ENCODE data around the gene RALGPS2.
A peak's percentile ranks its signal among the peaks of the same experiment; 100 is the strongest.

RALGPS2 gene, protein sequence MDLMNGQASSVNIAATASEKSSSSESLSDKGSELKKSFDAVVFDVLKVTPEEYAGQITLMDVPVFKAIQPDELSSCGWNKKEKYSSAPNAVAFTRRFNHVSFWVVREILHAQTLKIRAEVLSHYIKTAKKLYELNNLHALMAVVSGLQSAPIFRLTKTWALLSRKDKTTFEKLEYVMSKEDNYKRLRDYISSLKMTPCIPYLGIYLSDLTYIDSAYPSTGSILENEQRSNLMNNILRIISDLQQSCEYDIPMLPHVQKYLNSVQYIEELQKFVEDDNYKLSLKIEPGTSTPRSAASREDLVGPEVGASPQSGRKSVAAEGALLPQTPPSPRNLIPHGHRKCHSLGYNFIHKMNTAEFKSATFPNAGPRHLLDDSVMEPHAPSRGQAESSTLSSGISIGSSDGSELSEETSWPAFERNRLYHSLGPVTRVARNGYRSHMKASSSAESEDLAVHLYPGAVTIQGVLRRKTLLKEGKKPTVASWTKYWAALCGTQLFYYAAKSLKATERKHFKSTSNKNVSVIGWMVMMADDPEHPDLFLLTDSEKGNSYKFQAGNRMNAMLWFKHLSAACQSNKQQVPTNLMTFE

DNA sequence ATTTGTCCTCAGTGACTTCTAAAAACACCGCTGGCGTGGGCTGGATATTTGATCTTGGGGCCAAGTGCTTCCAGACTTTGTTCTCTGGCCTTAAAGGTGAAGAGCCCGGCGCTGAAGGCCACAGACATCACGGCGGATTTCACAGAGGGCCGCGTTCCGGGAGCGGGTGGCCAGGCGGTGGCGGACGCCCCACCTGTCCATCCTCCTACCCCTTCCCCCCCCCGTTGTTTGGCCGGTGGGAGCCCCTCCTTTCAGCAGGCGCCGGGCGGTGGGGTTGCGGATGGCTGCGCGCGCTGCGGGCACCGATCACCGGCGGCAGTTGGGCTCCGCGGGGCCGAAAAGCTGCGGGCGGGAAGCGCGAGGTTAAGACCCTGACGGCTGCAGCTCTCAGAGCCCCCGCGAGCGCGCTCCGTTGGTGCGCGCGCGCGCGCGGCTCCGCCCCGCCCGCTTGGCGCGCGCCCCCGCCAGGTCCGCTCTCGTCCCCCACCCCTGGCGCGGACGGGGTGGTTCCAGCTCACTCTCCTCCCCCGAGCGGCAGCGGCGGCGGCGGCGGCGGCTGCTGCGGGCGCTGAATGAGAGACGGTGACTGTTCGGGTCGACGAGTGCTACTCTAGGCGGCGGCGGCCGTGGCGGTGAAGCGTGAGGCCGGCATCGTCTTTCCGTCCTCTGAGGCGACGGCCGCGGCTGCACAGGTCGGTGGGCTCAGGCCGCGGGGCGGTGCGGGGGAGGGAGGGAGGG is at the start of gene RALGPS2:
TSS of gene RALGPS2 (plus strand) at position 517 of the 738 bp plus-strand sequence. CDS start 51,521 bp downstream, outside the sequence.
- DNase-seq, result peak; percentile 33

DNA sequence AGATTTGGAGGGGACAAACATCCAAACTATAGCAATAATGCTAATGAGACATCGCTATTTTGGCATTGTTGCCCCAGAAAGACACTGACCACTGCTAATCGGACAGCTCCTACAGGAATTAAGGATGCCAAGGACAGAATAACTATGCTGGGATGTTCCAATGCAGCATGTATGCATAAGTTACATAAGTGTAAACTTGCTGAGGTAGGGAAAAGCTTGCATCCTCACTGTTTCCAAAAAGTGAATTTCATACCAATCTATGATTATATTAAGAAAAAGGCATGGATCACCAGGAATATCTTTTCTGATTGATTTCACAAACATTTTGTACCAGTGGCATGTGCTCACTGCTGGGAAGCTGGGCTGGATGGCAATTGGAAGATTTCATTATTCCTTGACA is 45.8 kb upstream of the RALGPS2 start:
- no peak for DNase-seq

DNA sequence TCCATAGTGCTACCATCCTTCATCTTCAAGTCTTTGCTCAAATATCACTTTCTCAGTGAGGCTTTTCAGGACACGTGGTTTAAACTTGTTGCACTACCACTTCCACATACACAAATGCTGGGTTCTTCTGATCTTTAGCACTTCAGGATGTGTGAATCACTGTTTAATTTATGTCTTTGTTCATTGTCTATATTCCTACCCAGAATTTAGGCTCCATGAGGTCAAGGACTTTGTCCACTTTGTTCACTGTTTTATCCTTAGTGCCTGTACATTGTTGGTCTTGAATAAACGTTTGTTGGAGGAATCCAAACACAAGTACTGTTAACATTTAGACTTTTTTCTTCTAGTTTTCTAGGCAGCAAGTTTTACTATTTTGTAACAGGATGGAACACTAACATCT is 42.6 kb upstream of the RALGPS2 start:
- DNase-seq, result no peak

DNA sequence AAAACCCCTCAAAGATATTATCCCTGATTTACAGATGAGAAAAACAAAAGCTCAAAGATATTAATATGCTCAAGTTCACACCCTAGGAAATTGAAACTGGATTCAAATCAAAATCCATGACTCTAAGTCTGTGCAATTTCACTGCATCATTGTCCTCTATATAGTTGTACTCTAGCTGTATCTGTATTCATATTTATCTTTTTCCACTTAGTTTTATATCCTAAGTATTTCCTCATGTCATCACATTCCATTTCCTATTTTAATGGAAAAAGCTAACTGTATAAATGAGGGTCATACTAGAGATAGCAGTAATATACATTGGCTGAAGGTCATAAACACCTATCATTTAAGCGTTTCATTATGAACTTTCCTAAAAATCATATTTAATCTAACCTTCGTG is 42.2 kb upstream of the RALGPS2 start:
- DNase-seq, result no peak

DNA sequence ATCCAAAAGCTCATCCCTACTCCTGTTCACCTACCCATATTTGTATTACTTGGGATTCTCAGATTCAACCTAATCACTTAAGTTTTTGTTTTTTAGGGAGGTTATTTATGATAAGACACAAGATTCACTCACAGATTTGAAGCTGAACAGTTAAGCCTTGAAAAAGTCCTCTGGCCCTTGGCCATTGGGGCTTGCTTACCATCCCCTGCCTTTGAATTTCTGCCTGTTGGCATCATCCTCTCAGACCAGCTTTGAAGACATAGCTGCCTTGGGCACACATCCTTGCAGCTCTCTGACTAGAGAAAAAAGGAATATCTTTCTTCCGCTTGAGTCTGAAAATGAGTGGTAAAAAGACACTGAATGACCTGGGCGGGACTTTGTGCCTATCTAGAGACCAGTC is 41.8 kb upstream of the RALGPS2 start:
- no peak for DNase-seq

DNA sequence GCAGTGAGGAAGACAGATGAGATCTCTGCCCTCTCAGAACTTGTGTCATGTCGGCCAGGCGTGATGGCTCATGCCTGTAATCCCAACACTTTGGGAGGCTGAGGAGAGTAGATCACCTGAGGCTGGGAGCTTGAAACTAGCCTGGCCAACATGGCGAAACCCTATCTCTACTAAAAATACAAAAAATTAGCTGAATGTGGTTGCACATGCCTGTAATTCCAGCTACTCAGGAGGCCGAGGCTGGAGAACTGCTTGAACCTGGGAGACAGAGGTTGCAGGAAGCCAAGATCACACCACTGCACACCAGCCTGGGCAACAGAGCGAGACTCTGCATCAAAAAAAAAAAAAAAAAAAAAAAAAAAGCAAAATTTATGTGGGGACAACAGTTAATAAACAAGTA is 40.9 kb upstream of the RALGPS2 start:
- DNase-seq, result no peak

DNA sequence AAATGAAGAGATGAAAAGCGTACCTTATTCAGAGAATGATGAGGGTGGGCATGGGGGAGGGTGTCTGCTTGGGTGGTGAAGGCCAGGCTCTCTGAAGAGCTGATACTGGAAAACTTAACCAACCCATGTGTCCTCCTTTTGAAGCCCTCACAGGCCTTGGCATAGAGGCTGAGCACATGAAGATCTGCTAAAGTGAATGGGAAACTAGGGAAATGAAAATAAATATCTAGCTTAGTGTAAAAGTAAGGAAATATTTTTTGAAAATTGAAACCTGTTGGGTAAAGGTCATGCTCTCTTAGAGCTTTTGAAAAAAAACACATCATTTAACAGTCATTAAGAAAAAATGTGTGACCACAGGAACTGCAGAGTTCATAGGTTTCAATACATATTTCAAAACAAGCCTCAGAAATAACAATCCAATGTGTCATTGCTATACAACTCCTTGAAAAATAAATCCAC is 40.5 kb upstream of the RALGPS2 start:
- no peak for DNase-seq

DNA sequence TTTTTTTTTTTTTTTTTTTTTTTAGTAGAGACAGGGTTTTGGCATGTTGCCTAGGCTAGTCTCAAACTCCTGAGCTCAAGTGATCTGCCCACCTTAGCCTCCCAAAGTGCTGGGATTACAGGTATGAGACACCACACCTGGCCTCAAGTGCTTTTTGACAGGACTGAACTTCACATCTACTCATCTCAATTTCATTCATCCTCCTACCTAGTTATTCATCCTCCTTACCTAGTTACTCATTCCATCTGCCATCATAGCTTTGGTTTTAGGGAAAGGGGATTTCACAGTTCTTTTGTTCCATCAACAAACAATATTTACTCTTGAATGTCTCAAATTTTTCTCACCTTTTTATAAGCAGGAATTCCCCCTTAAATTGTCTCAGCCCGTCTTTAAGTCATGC is 38.6 kb upstream of the RALGPS2 start:
- no peak for DNase-seq

DNA sequence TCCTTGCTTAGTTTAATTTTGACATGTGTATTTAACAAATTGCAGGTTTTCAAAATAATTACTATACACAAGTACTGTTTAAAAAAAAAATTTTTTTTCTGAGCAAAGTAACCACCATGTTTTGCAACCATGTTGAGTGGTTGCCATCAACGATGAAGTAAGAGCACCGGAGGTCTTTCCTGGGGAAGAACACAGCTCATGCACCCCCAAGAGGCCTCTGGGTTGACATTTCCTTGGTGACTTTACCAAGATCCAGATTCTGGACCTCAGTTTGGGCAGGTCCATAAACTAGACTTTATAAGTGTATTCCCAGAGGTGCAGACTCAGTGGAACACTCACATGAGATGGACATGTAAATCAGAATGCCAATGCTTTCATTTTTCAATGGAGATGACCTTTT is 36.8 kb upstream of the RALGPS2 start:
- DNase-seq, result no peak

DNA sequence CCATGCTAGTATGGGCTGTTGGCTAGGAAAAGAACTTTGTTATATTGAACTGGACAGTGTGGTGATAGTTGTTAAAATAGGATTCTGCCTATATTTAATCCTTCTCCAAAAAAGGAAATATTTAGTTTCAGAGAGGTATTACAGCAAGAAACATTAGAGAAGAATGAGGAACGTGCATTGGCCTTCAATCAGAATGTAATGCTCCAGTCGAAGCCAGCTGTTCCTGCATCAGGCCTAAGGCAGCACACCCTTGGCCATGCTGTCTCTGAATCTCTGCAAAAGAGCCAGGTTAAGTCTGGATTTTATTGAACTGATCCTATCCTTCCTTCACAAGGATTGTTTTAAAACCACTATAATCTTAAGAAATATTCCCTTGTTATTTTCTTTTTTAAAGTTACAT is 35.3 kb upstream of the RALGPS2 start:
- DNase-seq, result no peak

DNA sequence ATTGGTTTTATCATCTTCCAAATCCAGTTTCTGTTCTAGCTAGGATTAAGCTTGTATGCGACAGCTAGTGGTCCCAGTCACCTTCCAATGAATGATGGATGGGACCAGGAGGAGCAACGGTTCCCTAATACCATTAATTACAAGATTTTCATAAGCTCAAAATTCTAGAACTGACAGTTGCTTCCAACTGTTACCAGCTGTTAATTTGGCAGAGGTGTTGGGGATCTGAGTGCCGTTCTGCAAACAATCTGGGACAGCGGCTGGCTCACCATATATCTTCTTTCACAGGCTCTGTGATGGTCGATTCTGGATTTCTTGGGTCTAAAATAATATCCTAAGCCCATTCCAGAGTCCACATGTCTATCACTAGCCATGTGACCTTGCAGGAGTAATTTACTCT is 34.5 kb upstream of the RALGPS2 start:
- DNase-seq, result no peak

DNA sequence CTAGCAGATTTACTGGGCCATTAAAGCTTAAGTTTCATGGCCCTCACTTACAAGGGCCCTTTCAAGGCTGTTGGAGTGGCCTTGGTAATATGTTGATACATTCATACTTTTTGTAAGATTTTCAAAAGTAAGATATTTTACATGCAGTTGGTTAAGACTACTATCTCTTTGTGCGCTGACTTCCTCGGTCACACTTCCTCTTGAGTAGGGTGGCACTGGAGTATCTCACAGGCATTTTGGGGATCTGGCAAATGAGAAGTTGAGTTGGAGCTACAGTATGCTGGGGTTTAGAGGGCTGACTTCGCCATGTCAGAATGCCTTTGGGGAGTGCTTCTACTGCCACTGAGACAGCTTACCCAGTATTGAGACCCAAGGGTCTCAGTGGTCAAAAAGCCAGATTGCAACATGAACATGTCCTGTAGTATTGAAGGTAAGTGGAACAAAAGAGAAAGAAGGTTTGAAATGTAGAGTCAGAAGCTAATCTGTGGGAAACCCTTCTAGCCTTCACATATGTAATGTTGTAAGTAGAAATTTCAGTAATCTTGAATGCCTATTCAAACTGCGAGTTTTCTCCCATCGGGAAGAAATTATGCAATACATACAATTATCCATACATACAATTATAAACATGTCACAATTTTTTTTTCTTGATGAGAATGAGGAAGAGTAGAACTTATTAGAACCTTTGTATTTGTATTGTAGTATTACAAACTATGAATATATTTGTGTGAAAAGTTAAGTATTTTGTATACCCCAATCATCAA is 32.3 kb upstream of the RALGPS2 start:
- no peak for DNase-seq

DNA sequence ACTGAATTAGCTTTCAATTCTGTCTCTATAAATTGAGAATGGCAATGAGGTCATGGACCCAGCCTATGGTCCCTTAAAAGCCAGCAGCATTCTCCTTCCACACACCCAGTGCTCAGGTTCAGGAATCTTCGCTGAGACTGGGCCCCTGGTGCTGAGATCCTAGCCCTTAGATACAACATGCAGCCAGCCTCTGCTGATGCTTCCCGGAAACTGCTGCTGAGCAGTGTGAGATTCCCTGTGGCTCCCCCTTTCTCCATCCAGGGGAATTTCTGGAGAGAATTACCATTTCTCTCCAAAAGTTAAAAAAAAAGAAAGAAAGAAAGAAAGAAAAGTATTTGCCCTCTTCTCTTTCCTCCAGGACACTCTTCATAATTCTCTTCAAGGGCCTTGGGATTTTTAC is 31.7 kb upstream of the RALGPS2 start:
- DNase-seq, result no peak

DNA sequence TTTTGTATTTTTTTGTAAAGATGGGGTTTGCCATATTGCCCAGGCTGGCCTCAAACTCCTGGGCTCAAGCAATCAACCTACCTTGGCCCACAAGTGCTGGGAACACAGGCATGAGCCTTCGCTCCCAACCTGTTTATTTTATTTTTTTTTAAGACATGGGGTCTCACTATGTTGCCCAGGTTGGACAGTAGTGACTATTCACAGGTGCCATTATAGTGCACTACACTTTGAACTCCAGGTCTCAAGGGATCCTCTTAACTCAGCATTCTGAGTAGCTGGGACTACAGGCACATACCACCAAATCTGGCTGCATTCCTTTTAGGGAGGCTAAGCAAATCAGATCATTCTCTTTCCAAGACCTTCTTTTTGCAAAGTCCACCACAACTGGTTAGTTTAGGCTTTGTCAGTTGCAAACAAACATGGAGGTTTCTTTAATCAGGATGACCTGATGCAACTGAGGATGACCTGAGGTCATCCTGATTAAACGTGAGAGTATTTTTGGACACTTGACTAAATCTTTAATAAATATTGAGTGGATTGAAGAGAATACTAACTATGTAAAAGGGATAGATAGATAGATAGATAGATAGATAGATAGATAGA is 30.0 kb upstream of the RALGPS2 start:
- no peak for DNase-seq

DNA sequence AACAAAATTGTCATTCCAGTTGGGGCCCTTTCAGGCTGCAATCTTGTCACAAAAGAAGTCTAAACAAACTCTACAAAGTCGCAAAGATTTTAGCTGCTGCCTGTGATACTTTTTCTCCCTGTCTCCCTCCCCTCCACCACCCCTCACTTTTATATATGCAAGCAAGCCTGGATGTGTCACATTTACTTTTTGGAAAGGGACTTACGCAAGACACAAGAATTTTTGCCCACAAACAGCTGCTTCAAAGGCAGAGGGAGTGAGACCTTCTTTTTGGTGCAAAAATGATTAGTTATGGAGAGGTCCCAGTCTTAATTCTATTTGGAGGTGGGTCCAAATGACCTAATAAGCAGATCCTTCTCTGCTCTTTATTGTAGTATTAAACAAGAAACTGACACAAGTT is 22.9 kb upstream of the RALGPS2 start:
- DNase-seq, result no peak

DNA sequence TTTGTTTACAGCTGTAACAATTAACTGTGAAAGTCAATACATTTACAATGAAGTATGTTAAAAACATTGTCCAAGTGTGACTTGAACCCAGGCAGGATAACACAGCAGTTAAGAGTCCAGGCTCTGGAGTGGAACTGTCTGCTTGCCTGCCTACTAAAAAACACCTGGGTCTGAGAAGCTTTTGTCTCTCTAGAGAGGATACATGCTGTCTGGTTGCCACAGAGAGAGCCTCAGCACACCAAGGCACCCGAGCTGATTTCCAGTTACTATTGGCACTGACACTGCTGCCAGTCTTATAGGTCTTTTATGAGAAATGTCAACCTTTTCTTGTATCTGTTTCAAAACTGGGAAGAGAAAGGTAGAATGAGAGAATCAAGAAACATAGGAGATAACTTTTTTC is 20.2 kb upstream of the RALGPS2 start:
- DNase-seq, result no peak

DNA sequence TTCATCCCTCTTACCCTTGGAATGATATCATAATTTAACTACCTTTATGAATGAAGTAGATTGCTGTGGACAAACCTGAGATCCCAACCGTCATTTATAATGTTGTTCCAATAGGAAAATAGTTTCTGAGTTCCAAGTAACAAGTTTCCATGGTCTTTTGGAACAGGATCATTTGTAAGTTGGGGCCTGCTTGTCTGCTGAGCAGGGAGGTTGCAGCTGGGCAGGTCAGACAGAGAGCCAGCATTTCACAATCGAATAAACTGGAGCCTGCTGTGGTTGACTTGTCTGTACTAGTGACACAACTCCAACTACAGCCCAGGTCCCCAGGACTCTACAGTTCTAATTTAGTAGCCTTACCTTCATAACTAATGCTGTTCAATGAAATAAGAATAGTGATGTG is 18.6 kb upstream of the RALGPS2 start:
- DNase-seq, result no peak

DNA sequence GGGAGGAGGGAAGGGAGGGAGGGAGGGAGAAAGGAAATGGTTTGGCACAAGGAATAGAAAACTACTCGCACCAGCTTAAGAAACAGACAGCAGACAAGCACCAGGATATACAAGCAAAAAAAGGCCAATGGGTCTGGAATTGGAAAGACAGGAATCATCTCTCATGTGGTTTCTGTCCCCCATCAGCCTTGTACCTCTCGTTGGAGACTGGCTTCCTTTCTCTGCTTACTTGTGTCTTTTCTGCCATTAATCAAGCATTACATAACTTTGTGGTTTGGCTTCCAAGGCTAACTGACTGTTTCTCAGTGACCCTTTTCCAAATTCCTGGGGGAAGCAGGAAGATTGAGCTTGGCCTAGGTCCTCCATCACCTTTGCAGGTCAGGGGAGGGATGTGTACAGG is 11.8 kb upstream of the RALGPS2 start:
- no peak for DNase-seq

DNA sequence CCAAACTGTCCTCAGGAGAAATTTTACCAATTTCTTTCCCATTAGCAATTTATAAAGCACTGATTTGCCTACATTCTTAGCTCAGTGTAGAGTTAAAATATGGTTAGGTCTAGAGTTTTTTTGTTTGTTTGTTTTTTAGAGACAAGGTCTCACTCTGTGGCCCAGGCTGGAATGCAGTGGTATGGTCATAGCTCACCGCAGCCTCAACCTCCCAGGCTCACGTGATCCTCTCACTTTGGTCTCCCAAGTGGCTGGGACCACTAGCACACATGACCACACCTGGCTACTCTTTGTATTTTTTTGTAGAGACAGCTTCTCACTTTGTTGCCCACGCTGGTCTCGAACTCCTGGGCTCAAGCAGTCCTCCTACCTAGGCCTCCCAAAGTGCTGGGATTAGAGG is 10.6 kb upstream of the RALGPS2 start:
- DNase-seq, result no peak

DNA sequence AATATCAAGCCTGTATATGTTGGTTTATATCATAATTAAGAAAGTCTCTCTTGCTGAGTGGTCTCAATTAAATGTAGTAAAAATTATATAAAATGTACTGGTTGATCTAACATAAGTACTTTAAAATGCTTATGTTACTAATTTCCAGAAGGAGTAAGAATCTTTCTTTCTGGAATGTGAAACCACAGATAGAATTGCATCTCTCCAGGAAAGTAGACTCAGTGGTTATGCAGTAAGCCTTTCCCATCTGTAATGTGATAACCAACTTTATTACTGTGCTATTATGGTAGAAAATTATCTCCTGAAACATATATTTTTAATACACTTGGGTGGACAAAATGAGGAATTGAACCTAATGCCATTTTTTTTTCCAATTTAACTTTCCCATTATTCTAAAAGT is 8.9 kb upstream of the RALGPS2 start:
- DNase-seq, result no peak

DNA sequence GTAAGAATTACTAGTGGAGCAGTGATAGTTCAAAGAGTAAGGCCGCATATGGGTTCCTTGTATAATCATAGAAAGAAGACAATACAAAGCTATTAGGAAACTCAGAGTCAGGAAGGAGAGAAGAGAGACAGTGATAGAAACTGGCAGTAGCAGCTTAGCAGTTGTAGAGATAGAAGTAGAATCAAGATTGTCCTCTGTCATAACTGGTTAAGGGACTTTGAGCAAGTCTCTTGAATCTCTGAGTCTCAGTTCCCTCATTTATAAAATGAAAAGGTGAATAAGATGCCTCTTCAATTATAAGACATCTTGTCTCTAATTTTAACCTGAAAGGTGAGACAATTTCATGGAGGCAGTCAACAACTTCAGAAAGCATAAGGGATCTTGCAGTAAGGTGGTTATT is 6.5 kb upstream of the RALGPS2 start:
- DNase-seq, result no peak

DNA sequence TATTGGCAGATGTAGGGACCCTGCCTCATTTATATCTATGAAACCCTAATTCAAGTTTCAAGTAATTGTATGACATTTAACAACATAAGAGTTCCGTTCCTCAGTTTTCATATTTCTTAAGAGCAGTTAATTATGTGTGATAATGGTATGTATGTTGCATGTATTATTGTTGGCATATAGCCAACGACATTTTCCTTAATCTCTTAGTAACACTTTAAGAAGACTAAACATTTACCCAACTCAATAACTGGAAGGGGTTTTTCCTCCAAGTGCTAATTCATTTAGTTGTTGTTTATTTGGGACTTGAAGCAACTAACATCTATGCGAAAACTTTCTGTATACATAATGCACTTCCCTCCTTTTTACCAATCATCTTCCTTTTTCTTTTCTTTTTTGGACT is 1.5 kb upstream of the RALGPS2 start:
- DNase-seq, result no peak

DNA sequence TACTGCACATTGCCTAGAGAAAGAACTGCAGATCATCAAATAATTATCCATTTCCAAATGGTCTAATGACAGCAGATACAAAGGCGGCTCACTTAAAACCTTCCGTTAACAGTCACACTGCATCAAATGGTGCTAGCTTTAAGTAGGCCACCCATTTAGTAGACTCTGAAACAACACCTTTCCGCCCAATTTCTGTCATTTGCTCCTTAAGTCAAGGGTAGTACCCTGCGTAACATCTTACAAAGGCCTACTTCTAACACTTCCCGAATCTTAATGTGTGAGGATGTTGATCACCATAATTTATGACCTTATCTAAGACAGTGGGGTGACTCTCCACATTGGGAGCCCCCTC is 692 bp upstream of the RALGPS2 start:
- DNase-seq, result no peak

Data from activated CD4-positive, alpha-beta T cell treated with anti-CD3 and anti-CD28 coated beads, Interleukin-2, amount 50 U/mL, for 16 hours (primary cell).